Smooth muscle cell (in vitro differentiated cells): ENCODE results near the gene SMIM11. TPM values are rescaled to one million over a fixed set of nuclear protein-coding genes. Genes with fewer than 3 reads are reported as not detected.
"Not testable (repeated sequence)": the region's sequence is repeated elsewhere in the genome, so short reads cannot be mapped to it uniquely, and the experiment has no call there.

Source experiments
- DNase-seq: peaks from one replicate; lab custom pipeline; 2025; ENCODE audit not compliant: unreplicated experiment; lab: John Stamatoyannopoulos, UW
- H2AFZ ChIP-seq: fragments of 200-600 bp; sonication (generic); 2 replicates; pipeline ENCODE4 v1.6.0; 2016; ENCODE audit warnings: antibody characterized with exemption, low read depth, mild to moderate bottlenecking
- H3F3A ChIP-seq: fragments of 200-600 bp; sonication (generic); 2 replicates; pipeline ENCODE4 v1.6.0; 2017; ENCODE audit warnings: antibody characterized with exemption, low read depth
- H3K27ac ChIP-seq: fragments of 200-600 bp; sonication (generic); 2 replicates; pipeline ENCODE4 v1.5.1; 2016; ENCODE audit warnings: low read depth, mild to moderate bottlenecking
- H3K27me3 ChIP-seq: fragments of 200-600 bp; sonication (generic); 2 replicates; pipeline ENCODE4 v1.6.1; 2016; ENCODE audit warnings: low read depth, mild to moderate bottlenecking
- H3K36me3 ChIP-seq: fragments of 200-600 bp; sonication (generic); 2 replicates; pipeline ENCODE4 v1.5.1; 2016; ENCODE audit warnings: low read depth
- H3K4me1 ChIP-seq: fragments of 200-600 bp; sonication (generic); 2 replicates; pipeline ENCODE4 v1.5.1; 2016; ENCODE audit warnings: low read depth
- H3K4me2 ChIP-seq: fragments of 200-600 bp; sonication (generic); 2 replicates; pipeline ENCODE4 v1.6.0; 2016; ENCODE audit warnings: mild to moderate bottlenecking
- H3K4me3 ChIP-seq: fragments of 200-600 bp; sonication (generic); 2 replicates; pipeline ENCODE4 v1.5.1; 2016; ENCODE audit warnings: mild to moderate bottlenecking
- H3K79me2 ChIP-seq: fragments of 200-600 bp; sonication (generic); 2 replicates; pipeline ENCODE4 v1.6.0; 2016; ENCODE audit warnings: low read depth, mild to moderate bottlenecking
- H3K9ac ChIP-seq: fragments of 200-600 bp; sonication (generic); 2 replicates; pipeline ENCODE4 v1.6.0; 2016; ENCODE audit warnings: low read depth
- H3K9me3 ChIP-seq: fragments of 200-600 bp; sonication (generic); replicated peaks from 2 replicates; pipeline ENCODE4 v1.5.1; 2016; ENCODE audit warnings: low read depth
- H4K20me1 ChIP-seq: fragments of 200-600 bp; sonication (generic); 2 replicates; pipeline ENCODE4 v1.6.0; 2016; ENCODE audit warnings: low read depth
- CTCF ChIP-seq: fragments of 200-600 bp; sonication (generic); IDR thresholded peaks from 2 replicates; pipeline ENCODE4 v1.5.1; 2017; ENCODE audit warnings: borderline replicate concordance, mild to moderate bottlenecking, antibody characterized with exemption; ENCODE audit not compliant: insufficient read depth, poor library complexity, severe bottlenecking
- WGBS: methylation state at CpG from one replicate; pipeline ENCODE4 v1.1.7; 2016; ENCODE audit warnings: low lambda C conversion rate; 5-methylcytosine and 5-hydroxymethylcytosine counted together
- polyA plus RNA-seq: library from polyadenylated mRNA; unstranded; fragments of >200 nt; fragmentation: Nextera tagmentation; extraction: Ambion mirVana; gene quantifications from 2 replicates; pipeline ENCODE4 v1.2.1, GENCODE V29; 2016
- total RNA-seq: library from RNA; depleted of rRNA; stranded (reverse); fragments of >200 nt; gene quantifications from 2 replicates; pipeline ENCODE4 v1.2.3, GENCODE V29; 2014

The SMIM11 gene
- total RNA-seq: 3.8 TPM in 1 of 2 replicates, not detected in the other
- 0.57 and 3.2 TPM in 2 replicates for polyA plus RNA-seq

- not testable (repeated sequence) for H3K4me3 ChIP-seq, H3K9ac ChIP-seq, DNase-seq, H3F3A ChIP-seq, H3K27ac ChIP-seq, H3K36me3 ChIP-seq, H4K20me1 ChIP-seq, H2AFZ ChIP-seq, H3K9me3 ChIP-seq, H3K4me2 ChIP-seq, H3K27me3 ChIP-seq, H3K4me1 ChIP-seq, H3K79me2 ChIP-seq
- WGBS: no CpG with 5 or more reads among the region's 49 CpGs
Measured at GRCh38 chr21:34374940-34375618, at the start of gene SMIM11. TSS of gene SMIM11 (plus strand) at chr21:34375507. CDS start at chr21:34379505, 3,998 bp downstream.

- TF ChIP-seq CTCF: no peak
Measured at GRCh38 chr21:34330055-34330454, 45.3 kb upstream of the SMIM11 start.

GRCh38 chr21:34331726-34332125 is 43.6 kb upstream of the SMIM11 start:
- H3K4me1 ChIP-seq: peaks cover 24% of the 10 kb centered on the region
- no peak overlapping the region for H2AFZ ChIP-seq
- DNase-seq: no peak
- no peak overlapping the region for H3K4me2 ChIP-seq
- no peak overlapping the region for H3K27ac ChIP-seq
- H3F3A ChIP-seq: no peaks in the 10 kb centered on the region
- H3K9me3 ChIP-seq: no peaks in the 10 kb centered on the region
- H3K36me3 ChIP-seq: no peaks in the 10 kb centered on the region
- 90% methylated on average over 5 of the region's 5 CpGs for WGBS
- no peaks in the 10 kb centered on the region for H3K79me2 ChIP-seq
- H3K9ac ChIP-seq: no peak overlapping the region
- H4K20me1 ChIP-seq: no peaks in the 10 kb centered on the region
- H3K27me3 ChIP-seq: no peaks in the 10 kb centered on the region
- TF ChIP-seq CTCF: no peak
- no peak overlapping the region for H3K4me3 ChIP-seq

More at GRCh38 chr21:34330055-34330454, 45.3 kb upstream of the SMIM11 start:
- Histone ChIP-seq H3K4me1 (peaks cover 15% of the 10 kb centered on the region), H3K36me3 (no peaks in the 10 kb centered on the region), H4K20me1 (no peaks in the 10 kb centered on the region), H3K27ac (no peak overlapping the region), H3K9me3 (no peaks in the 10 kb centered on the region), H2AFZ (no peak overlapping the region), H3K27me3 (no peaks in the 10 kb centered on the region), H3K9ac (no peak overlapping the region), H3K4me3 (no peak overlapping the region), H3F3A (no peaks in the 10 kb centered on the region), H3K79me2 (no peaks in the 10 kb centered on the region), H3K4me2 (no peak overlapping the region)
- WGBS: 98% methylated on average over 8 of the region's 8 CpGs
- DNase-seq: no peak

GRCh38 chr21:34332347-34332746 is 43.0 kb upstream of the SMIM11 start:
- no peaks in the 10 kb centered on the region for H4K20me1 ChIP-seq
- no peak overlapping the region for H3K9ac ChIP-seq
- H3K27ac ChIP-seq: no peak overlapping the region
- no peak overlapping the region for H2AFZ ChIP-seq
- no peaks in the 10 kb centered on the region for H3K79me2 ChIP-seq
- H3K9me3 ChIP-seq: no peaks in the 10 kb centered on the region
- no peak for TF ChIP-seq CTCF
- no peak overlapping the region for H3K4me2 ChIP-seq
- no peaks in the 10 kb centered on the region for H3K27me3 ChIP-seq
- no peak for DNase-seq
- no peaks in the 10 kb centered on the region for H3K36me3 ChIP-seq
- H3F3A ChIP-seq: no peaks in the 10 kb centered on the region
- peaks cover 24% of the 10 kb centered on the region for H3K4me1 ChIP-seq
- 96% methylated on average over 6 of the region's 6 CpGs for WGBS
- no peak overlapping the region for H3K4me3 ChIP-seq
